GM12891 (cell line): ENCODE results near the gene ANKDD1A.

Source experiments
- PAX5 ChIP-seq: IDR thresholded peaks from 2 replicates; pipeline ENCODE4 v1.6.1; 2011; ENCODE audit warnings: low read length, moderate library complexity, mild to moderate bottlenecking; ENCODE audit not compliant: insufficient read depth, severe bottlenecking
- POLR2A ChIP-seq: IDR thresholded peaks from 2 replicates; pipeline ENCODE4 v1.6.1; 2011; ENCODE audit warnings: low read depth, low read length, control low read depth
- POLR2AphosphoS5 ChIP-seq: IDR thresholded peaks from 2 replicates; pipeline ENCODE4 v1.6.1; 2011; ENCODE audit warnings: low read depth, low read length, control low read depth
- POU2F2 ChIP-seq: IDR thresholded peaks from 2 replicates; pipeline ENCODE4 v1.6.1; 2011; ENCODE audit warnings: low read depth, mild to moderate bottlenecking, control low read depth, low read length, moderate library complexity

DNA sequence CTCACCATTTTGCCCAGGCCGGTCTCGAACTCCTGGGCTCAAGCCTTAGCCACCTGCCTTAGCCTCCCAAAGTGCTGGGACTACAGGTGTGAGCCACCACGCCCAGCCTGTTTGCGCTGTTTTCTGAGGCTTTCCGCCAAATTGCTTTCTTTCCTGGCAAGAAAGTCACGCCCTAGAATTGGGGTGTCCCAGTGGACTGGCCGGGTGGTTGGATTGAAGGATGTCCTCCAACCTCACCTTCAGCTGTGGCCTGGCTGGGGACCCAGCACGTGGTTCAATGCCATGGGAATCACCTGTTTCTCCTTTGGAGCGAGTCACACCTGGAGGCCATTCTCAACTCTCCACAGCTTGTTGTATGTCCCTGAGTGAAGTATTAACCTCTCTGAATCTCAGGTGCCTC lies 5.8 kb upstream of the ANKDD1A start:
- TF ChIP-seq POLR2AphosphoS5 (no peak), POLR2A (no peak), POU2F2 (no peak), PAX5 (no peak)
